ENCODE data around the gene CHFR. TPM values are rescaled to one million over a fixed set of nuclear protein-coding genes. Genes with fewer than 3 reads are reported as not detected.

The CHFR gene
- 19.7 and 22.3 TPM in 2 replicates for total RNA-seq

GRCh38 chr12:132887513-132888351, at the start of gene CHFR:
TSS of gene CHFR (minus strand) at chr12:132887605. CDS start at chr12:132887328, 277 bp downstream.

GRCh38 chr12:132828706-132829534, 58.5 kb downstream of the CHFR start, which contains the start of gene GOLGA3:
TSS of gene GOLGA3 (minus strand) at chr12:132828869. CDS start at chr12:132822128, 6,741 bp downstream.

Other genes with a start within 250 kb of the CHFR start
- 6.7 and 12.4 TPM in 2 replicates for gene POLE, start 200.3 kb downstream of the CHFR start, total RNA-seq
- 17.2 and 24.9 TPM in 2 replicates for gene PXMP2, start 200.0 kb downstream of the CHFR start, total RNA-seq
- gene PGAM5, start 176.8 kb downstream of the CHFR start, total RNA-seq, result 14.8 and 17.5 TPM in 2 replicates
- 26.6 and 31.8 TPM in 2 replicates for gene ANKLE2, start 125.8 kb downstream of the CHFR start, total RNA-seq
- 74.8 and 82.4 TPM in 2 replicates for gene GOLGA3, start 58.7 kb downstream of the CHFR start, total RNA-seq
- 6.9 and 14.0 TPM in 2 replicates for gene ZNF605, start 68.7 kb upstream of the CHFR start, total RNA-seq
- 5.8 and 9.6 TPM in 2 replicates for gene ZNF26, start 98.8 kb upstream of the CHFR start, total RNA-seq
- 11.6 and 14.4 TPM in 2 replicates for gene ZNF84, start 149.9 kb upstream of the CHFR start, total RNA-seq
- 12.8 and 15.9 TPM in 2 replicates for gene ZNF140, start 193.3 kb upstream of the CHFR start, total RNA-seq
- gene ZNF891, start 242.7 kb upstream of the CHFR start, total RNA-seq, result 1.00 and 1.2 TPM in 2 replicates
- gene ZNF10, start 243.0 kb upstream of the CHFR start, total RNA-seq, result 8.0 and 9.4 TPM in 2 replicates

Measured in cardiac ventricle fibroblast (primary cell).